Jurkat, Clone E6-1 (cell line): ENCODE data around the gene PKHD1.

Experiments used
- DNase-seq: peaks from one replicate; pipeline ENCODE4 v3.0.0-alpha.2; 2011; ENCODE audit warnings: low read depth, low spot score
- H3K4me3 ChIP-seq: 2 replicates; pipeline ENCODE4 v1.5.1; 2011; ENCODE audit warnings: mild to moderate bottlenecking, low read length, control low read depth, moderate library complexity

Gene PKHD1

GRCh38 chr6:51568771-51569170 lies 518.6 kb downstream of the PKHD1 start:
- no peak for DNase-seq
- H3K4me3 ChIP-seq = no peak overlapping the region

- DNase-seq = no peak
- H3K4me3 ChIP-seq = no peak overlapping the region
Measured at GRCh38 chr6:51565472-51565871, 521.9 kb downstream of the PKHD1 start.
